ENCODE data around the gene RAMP1. TPM values are rescaled to one million over a fixed set of nuclear protein-coding genes. Genes with fewer than 3 reads are reported as not detected.

Gene RAMP1
- 0.19 TPM in 1 of 2 replicates, not detected in the other for total RNA-seq

DNA sequence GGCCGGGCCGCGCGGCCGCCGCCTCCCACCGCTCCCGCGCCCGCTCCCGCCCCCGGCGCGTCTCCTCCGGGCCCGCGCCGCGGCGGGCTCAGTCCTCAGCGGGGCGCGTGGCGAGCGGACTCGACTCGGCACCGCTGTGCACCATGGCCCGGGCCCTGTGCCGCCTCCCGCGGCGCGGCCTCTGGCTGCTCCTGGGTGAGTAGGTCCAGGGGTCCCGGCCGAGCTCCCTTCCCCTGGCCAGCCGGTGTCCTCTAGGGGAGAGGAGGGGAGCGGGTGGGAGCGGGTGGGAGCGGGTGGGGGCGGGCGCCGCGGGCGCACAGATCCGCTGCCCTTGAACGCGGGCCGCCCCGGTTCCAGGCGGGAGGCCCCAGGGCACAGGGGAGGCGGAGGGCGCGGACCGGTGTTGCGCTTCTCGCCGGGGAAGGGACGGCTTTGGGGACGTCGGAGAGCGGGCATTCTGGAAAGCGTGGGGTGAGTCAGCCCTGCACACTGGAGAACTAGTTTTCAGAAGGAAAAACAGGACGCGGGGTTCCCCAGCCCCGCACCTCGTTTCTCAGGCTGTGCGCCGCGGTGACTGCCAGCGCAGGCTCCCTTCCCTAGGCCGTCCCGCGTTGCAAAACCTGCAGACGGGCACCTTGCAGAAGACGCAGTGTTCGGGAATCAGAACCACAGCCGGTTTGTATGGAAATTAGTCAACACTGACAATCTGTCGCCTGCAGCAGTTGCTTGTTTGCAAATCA lies at the start of gene RAMP1:
Gene RAMP1, plus strand, starts transcription at position 91 of the 740 bp plus-strand sequence. Its CDS starts 53 bp downstream, at position 144.

Other genes starting within 250 kb of the RAMP1 start
- gene LRRFIP1, start 232.0 kb upstream of the RAMP1 start, total RNA-seq, result 130 and 153 TPM in 2 replicates
- 0.47 and 0.81 TPM in 2 replicates for gene RBM44, start 60.8 kb upstream of the RAMP1 start, total RNA-seq
- gene UBE2F, start 107.4 kb downstream of the RAMP1 start, total RNA-seq, result 42.2 and 45.3 TPM in 2 replicates
- gene SCLY, start 201.4 kb downstream of the RAMP1 start, total RNA-seq, result 24.6 and 25.0 TPM in 2 replicates
- 0.09 TPM in 1 of 2 replicates, not detected in the other for gene ESPNL, start 240.7 kb downstream of the RAMP1 start, total RNA-seq